Thyroid gland (tissue), 4 donors: ENCODE measurements around the gene MIA3. TPM values are rescaled to one million over a fixed set of nuclear protein-coding genes. Genes with fewer than 3 reads are reported as not detected.
"Not testable (repeated sequence)": the region's sequence is repeated elsewhere in the genome, so short reads cannot be mapped to it uniquely, and the experiment has no call there.

Source experiments
- DNase-seq, 2 donors: peaks; one replicate each; pipeline ENCODE4 v3.0.0-alpha.2; 2019
- H3K27ac ChIP-seq, 3 donors: fragments of 200-600 bp; sonication (generic); 1 replicate in 2 of 3; 2 replicates in 1 of 3; pipeline ENCODE4 v1.5.1; 2016 to 2019; ENCODE audit warnings: mild to moderate bottlenecking in 1 of 3, moderate library complexity in 1 of 3
- H3K27me3 ChIP-seq: fragments of 200-600 bp; sonication (generic); one replicate; pipeline ENCODE4 v1.5.1; 2019
- H3K36me3 ChIP-seq, 2 donors: fragments of 200-600 bp; sonication (generic); one replicate each; pipeline ENCODE4 v1.5.1; 2016 to 2019
- H3K4me1 ChIP-seq, 2 donors: fragments of 200-600 bp; sonication (generic); one replicate each; pipeline ENCODE4 v1.5.1; 2017 to 2019
- H3K4me3 ChIP-seq, 3 donors: fragments of 200-600 bp; sonication (generic); replicated peaks in 1 of 3; 1 replicate in 2 of 3; 2 replicates in 1 of 3; pipeline ENCODE4 v1.5.1; 2016; ENCODE audit warnings: mild to moderate bottlenecking in 1 of 3
- H3K9me3 ChIP-seq: fragments of 200-600 bp; sonication (generic); one replicate; pipeline ENCODE4 v1.5.1; 2017
- POLR2A ChIP-seq, 2 donors: fragments of 450-650 bp; IDR thresholded peaks; one replicate each; pipeline ENCODE4 v1.6.1; 2017; ENCODE audit warnings: antibody characterized with exemption in 2 of 2, mild to moderate bottlenecking in 2 of 2, moderate library complexity in 1 of 2
- WGBS, 2 donors: methylation state at CpG; one replicate each; pipeline ENCODE4 v1.1.5; 2017; 5-methylcytosine and 5-hydroxymethylcytosine counted together
- intact Hi-C: fragments of 100-400 bp; cut with DNase I; formaldehyde crosslinking; loops from one replicate; pipeline ENCODE4 v1.15.1; 2023
- total RNA-seq, 4 donors: library from RNA; depleted of rRNA; stranded (reverse); fragments of >200 nt; gene quantifications; one replicate each; pipeline ENCODE4 v1.2.3, GENCODE V29; 2016
- TF ChIP-seq, protein P1 (sequence below), 6 experiments: fragments of 200-600 bp in 3 of 6; fragments of 450-650 bp in 3 of 6; sonication (generic) in 3 of 6; IDR thresholded peaks; one replicate each; pipeline ENCODE4 v1.5.1; 2016 to 2019; ENCODE audit warnings: antibody characterized with exemption in 6 of 6, mild to moderate bottlenecking in 2 of 6, inconsistent platforms in 1 of 6, moderate library complexity in 1 of 6

MIA3 gene
- total RNA-seq, 4 donors from 2014 or later = 58.0 to 96.3 (median 70.0) TPM

DNA sequence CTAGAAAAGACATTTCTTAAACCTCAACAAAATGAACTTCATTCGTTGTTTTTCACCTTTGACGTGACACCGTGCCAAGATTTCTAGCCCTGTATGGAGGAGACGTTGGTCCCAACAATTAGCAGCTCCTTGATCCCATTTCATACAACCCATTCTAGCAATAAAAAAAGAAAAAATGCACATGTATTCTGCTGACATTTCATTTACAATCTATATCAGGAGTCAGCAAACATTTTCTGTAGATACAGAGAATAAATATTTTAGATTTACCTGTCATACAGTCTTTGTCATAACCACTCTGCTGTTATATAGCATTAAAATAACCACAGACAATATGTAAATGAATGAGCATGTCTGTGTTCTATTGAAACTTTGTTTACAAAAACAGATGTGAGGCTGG is 21.2 kb upstream of the MIA3 start:
- WGBS, 2 donors = 83 to 86% methylated on average over 4 of the region's 4 CpGs
- Histone ChIP-seq H3K27me3 (no peaks in the 10 kb centered on the region), H3K27ac (no peak overlapping the region), H3K4me1 (no peaks in the 10 kb centered on the region), H3K9me3 (no peaks in the 10 kb centered on the region), H3K36me3 (no peaks in the 10 kb centered on the region), H3K4me3 (no peak overlapping the region)
- no peak for DNase-seq
- intact Hi-C loops = no loop called here
- no peak for TF ChIP-seq POLR2A (IDR thresholded peaks at IDR 0.05)
- TF ChIP-seq, protein P1, sequence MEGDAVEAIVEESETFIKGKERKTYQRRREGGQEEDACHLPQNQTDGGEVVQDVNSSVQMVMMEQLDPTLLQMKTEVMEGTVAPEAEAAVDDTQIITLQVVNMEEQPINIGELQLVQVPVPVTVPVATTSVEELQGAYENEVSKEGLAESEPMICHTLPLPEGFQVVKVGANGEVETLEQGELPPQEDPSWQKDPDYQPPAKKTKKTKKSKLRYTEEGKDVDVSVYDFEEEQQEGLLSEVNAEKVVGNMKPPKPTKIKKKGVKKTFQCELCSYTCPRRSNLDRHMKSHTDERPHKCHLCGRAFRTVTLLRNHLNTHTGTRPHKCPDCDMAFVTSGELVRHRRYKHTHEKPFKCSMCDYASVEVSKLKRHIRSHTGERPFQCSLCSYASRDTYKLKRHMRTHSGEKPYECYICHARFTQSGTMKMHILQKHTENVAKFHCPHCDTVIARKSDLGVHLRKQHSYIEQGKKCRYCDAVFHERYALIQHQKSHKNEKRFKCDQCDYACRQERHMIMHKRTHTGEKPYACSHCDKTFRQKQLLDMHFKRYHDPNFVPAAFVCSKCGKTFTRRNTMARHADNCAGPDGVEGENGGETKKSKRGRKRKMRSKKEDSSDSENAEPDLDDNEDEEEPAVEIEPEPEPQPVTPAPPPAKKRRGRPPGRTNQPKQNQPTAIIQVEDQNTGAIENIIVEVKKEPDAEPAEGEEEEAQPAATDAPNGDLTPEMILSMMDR (IDR thresholded peaks at IDR 0.05) = no peak

DNA sequence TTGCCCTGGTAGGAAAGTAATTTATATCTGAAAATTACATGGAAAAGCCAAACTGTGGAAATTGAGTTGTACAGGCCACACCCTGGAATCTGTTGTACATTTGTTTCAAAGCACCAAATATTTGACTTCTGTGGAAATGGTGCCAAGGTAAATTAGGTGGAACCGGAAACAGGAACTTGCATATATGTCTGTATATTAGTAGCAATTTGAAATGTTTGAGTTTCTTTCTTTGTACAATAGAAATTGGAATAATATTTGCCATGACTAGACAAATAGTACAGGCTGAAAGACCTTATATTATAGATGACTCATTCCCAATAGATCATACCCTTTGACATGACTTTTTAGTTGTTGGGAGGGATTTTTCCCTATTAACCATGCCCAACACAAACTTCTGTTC is 17.6 kb upstream of the MIA3 start:
- no peak overlapping the region for H3K4me3 ChIP-seq
- no peaks in the 10 kb centered on the region for H3K4me1 ChIP-seq
- 66 to 76% methylated on average over 1 of the region's 1 CpG for WGBS, 2 donors
- no peaks in the 10 kb centered on the region for H3K27me3 ChIP-seq
- no peak for DNase-seq
- no peaks in the 10 kb centered on the region for H3K9me3 ChIP-seq
- H3K27ac ChIP-seq = no peak overlapping the region
- H3K36me3 ChIP-seq = no peaks in the 10 kb centered on the region
- intact Hi-C loops = no loop called here
- TF ChIP-seq, protein P1 (IDR thresholded peaks at IDR 0.05) = no peak
- TF ChIP-seq POLR2A (IDR thresholded peaks at IDR 0.05) = no peak

DNA sequence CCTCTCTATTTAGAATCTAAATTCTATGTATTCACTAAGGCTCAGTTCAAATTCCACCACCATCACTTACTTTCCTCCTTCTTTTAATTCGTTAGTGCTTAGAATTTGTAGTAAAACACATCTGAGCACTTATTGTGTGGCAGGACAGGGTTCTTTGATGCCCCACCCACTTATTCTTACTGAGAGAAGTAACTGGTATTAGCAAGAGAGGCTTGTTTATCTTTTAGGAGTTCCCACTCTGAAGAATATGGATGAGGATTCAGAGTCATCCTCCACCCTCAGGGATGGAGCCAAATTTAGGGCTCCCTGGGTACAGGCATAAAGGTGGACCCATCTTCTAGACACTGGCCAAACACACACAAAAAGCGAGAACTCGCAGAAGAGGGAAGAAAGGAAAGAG is 16.6 kb upstream of the MIA3 start:
- no peaks in the 10 kb centered on the region for H3K9me3 ChIP-seq
- no peaks in the 10 kb centered on the region for H3K4me1 ChIP-seq
- intact Hi-C loops = no loop called here
- TF ChIP-seq, protein P1 (IDR thresholded peaks at IDR 0.05) = no peak
- TF ChIP-seq POLR2A (IDR thresholded peaks at IDR 0.05) = no peak
- no peak overlapping the region for H3K27ac ChIP-seq
- DNase-seq = no peak
- H3K27me3 ChIP-seq = no peaks in the 10 kb centered on the region
- no peak overlapping the region for H3K4me3 ChIP-seq
- 76 to 80% methylated on average over 3 of the region's 3 CpGs for WGBS, 2 donors
- no peaks in the 10 kb centered on the region for H3K36me3 ChIP-seq

DNA sequence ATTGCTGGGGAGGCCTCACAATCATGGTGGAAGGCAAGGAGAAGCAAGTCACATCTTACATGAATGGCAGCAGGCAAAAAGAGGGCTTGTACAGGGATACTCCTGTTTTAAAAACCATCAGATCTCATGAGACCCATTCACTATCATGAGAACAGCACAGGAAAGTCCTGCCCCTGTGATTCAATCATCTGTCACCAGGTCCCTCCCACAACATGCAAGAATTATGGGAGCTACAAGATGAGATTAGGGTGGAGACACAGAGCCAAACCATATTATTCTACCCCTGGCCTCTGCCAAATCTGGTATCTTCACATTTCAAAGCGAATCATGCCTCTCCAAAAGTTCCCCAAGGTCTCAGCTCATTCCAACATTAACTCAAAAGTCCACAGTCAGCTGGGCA is 11.1 kb upstream of the MIA3 start:
- intact Hi-C loops = no loop called here
- WGBS, 2 donors = 68 to 100% methylated on average over 1 of the region's 1 CpG
- no peaks in the 10 kb centered on the region for H3K4me1 ChIP-seq
- H3K36me3 ChIP-seq = no peaks in the 10 kb centered on the region
- no peaks in the 10 kb centered on the region for H3K27me3 ChIP-seq
- no peak for TF ChIP-seq POLR2A (IDR thresholded peaks at IDR 0.05)
- TF ChIP-seq, protein P1 (IDR thresholded peaks at IDR 0.05) = no peak
- no peaks in the 10 kb centered on the region for H3K9me3 ChIP-seq
- DNase-seq = no peak
- H3K27ac ChIP-seq = no peak overlapping the region
- H3K4me3 ChIP-seq = no peak overlapping the region

DNA sequence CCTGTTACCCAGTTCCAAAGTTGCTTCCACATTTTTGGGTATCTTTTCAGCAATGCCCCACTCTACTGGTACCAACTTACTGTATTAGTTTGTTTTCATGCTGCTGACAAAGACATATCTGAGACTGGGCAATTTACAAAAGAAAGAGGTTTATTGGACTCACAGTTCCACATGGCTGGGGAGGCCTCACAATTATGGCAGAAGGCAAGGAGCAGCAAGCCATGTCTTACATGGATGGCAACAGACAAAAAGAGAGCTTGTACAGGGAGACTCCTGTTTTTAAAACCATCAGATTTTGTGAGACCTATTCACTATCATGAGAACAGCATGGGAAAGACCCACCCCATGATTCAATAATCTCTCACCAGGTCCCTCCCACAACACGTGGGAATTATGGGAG is 8.8 kb upstream of the MIA3 start:
- H3K4me1 ChIP-seq, H3K27ac ChIP-seq, intact Hi-C loops, H3K27me3 ChIP-seq, DNase-seq, H3K4me3 ChIP-seq, H3K9me3 ChIP-seq, H3K36me3 ChIP-seq: not testable (repeated sequence)
- 63% methylated on average over 1 of the region's 1 CpG for WGBS, 2 donors

DNA sequence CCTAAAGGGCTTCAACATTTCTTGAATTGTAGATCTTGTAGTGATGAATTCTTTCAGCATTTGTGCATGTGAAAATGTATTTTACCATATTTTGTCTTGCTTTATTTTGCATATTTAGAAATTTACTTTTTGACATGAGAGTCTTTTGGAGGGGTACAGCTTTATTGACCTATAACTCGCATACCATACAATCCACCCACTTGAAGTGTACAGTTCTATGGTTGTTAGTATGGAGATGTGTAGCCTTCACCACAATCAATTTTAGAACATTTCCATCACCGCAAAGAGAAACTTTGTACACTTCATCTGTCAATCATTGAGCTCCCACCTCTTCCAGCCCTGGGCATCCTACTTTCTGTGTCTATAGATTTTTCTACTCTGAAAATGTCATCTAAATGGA is 7.2 kb upstream of the MIA3 start:
- no peak for DNase-seq
- WGBS, 2 donors = 92 to 96% methylated on average over 2 of the region's 2 CpGs

More for the DNA sequence above, 7.2 kb upstream of the MIA3 start:
- Histone ChIP-seq H3K36me3 (no peaks in the 10 kb centered on the region), H3K27ac (no peak overlapping the region), H3K4me3 (no peak overlapping the region), H3K4me1 (no peaks in the 10 kb centered on the region), H3K27me3 (no peaks in the 10 kb centered on the region), H3K9me3 (no peaks in the 10 kb centered on the region)
- intact Hi-C loops = no loop called here
- TF ChIP-seq POLR2A (IDR thresholded peaks at IDR 0.05) = no peak
